ENCODE measurements around the gene PLXDC1. TPM values are rescaled to one million over a fixed set of nuclear protein-coding genes. Genes with fewer than 3 reads are reported as not detected.

Gene PLXDC1
- total RNA-seq, 2 donors from 2014 or later: 6.5 TPM; not detected in 1

DNA sequence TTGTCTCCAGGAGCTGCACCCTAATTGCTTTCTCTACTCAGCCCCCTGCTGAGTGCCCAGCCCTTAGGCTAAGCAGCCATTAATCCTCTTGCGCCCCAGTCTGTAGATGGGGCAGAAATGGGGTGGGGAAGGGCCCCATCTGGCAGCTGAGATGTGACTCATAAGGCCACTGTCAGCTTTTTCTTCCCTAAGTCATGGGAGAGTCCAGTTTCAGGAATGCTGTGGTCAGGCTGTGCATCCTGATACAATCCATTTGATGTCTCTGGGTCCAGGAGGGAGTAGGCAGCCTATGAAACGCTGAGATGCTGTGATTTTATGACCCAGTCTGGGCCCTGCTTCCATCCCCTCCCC is 12.3 kb downstream of the PLXDC1 start:
- DNase-seq (no peak), ATAC-seq (no peak)
- H3K4me1 ChIP-seq: peaks cover 4% of the 10 kb centered on the region
- 69 to 74% methylated on average over 2 of the region's 2 CpGs for WGBS, 2 donors
- H3K9me3 ChIP-seq: no peaks in the 10 kb centered on the region
- no peak overlapping the region for H3K27ac ChIP-seq
- H3K36me3 ChIP-seq (replicated peaks in 1 of 2; ENCODE audit: insufficient read depth in 1 of 2, low read depth in 2 of 2): no peaks in the 10 kb centered on the region
- no peak overlapping the region for H3K4me3 ChIP-seq
- intact Hi-C loops (cut with DNase I): no loop called here
- no peaks in the 10 kb centered on the region for H3K27me3 ChIP-seq
- TF ChIP-seq, protein P1, sequence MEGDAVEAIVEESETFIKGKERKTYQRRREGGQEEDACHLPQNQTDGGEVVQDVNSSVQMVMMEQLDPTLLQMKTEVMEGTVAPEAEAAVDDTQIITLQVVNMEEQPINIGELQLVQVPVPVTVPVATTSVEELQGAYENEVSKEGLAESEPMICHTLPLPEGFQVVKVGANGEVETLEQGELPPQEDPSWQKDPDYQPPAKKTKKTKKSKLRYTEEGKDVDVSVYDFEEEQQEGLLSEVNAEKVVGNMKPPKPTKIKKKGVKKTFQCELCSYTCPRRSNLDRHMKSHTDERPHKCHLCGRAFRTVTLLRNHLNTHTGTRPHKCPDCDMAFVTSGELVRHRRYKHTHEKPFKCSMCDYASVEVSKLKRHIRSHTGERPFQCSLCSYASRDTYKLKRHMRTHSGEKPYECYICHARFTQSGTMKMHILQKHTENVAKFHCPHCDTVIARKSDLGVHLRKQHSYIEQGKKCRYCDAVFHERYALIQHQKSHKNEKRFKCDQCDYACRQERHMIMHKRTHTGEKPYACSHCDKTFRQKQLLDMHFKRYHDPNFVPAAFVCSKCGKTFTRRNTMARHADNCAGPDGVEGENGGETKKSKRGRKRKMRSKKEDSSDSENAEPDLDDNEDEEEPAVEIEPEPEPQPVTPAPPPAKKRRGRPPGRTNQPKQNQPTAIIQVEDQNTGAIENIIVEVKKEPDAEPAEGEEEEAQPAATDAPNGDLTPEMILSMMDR (IDR thresholded peaks at IDR 0.05): no peak
- no peak for TF ChIP-seq POLR2A (IDR thresholded peaks at IDR 0.05)

DNA sequence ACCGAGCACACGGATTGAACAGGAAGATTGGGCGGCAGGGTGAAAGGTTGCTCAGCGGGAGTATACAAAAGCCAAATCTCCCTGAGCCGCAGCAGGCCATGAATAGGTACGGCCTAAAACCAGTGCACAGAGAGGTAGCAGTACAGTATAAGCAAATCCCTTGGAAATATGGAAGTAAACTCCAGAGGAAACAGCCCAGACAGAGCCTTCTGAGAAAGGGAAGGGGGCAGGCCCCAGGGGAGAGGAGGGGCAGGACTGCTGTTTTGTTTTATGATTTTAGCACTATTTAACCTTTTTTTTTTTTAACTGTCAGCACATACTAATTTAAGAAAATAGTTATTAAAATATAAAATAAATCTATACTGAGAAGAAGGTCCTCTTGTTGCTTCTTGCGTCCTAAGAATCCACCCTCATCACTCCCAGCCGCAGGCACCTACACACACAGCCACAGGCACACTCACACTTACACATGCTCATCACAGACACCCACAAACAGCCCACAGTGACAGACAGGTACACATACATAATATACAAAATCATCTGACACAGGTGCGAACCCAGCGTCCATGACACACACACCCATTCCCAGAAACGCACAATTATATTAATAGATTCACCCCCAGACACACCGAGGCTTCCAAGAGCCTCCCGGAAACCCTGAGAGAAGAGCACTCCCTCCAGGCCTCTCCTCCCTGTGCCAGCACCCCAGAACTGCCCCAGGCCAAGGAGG is 12.8 kb downstream of the PLXDC1 start:
- DNase-seq (no peak), ATAC-seq (no peak)
- Histone ChIP-seq H3K27me3 (no peaks in the 10 kb centered on the region), H3K9me3 (no peaks in the 10 kb centered on the region), H3K27ac (no peak overlapping the region), H3K36me3 (replicated peaks in 1 of 2; ENCODE audit: insufficient read depth in 1 of 2, low read depth in 2 of 2) (no peaks in the 10 kb centered on the region), H3K4me1 (no peaks in the 10 kb centered on the region), H3K4me3 (no peak overlapping the region)
- 86 to 87% methylated on average over 13 of the region's 13 CpGs for WGBS, 2 donors
- TF ChIP-seq, protein P1 (IDR thresholded peaks at IDR 0.05): no peak
- no peak for TF ChIP-seq POLR2A (IDR thresholded peaks at IDR 0.05)
- intact Hi-C loops (cut with DNase I): no loop called here

DNA sequence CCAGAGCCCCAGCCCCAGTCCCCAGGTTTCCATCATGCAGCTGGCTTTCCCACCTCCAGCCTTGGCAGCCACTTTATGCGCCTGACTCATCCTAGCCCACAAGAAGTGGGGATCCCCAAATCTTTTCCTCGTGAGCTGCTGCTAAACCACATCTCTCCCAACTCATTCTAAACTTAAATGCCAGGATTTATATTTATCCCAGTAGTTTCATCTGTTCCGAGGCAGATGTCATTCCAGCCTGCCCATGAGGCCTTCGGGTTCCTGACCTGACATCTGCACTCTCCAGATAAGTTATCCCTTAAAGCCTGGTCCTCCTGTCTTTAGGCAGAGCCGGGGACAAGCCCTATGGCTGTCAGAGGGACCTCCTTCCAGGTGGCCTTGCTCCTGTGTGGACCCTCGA is 16.6 kb downstream of the PLXDC1 start:
- Histone ChIP-seq H3K4me3 (no peak overlapping the region), H3K4me1 (no peaks in the 10 kb centered on the region), H3K9me3 (no peaks in the 10 kb centered on the region), H3K27me3 (no peaks in the 10 kb centered on the region), H3K36me3 (replicated peaks in 1 of 2; ENCODE audit: insufficient read depth in 1 of 2, low read depth in 2 of 2) (no peaks in the 10 kb centered on the region), H3K27ac (no peak overlapping the region)
- ATAC-seq: no peak
- intact Hi-C loops (cut with DNase I): no loop called here
- TF ChIP-seq, protein P1 (IDR thresholded peaks at IDR 0.05): no peak
- TF ChIP-seq POLR2A (IDR thresholded peaks at IDR 0.05): no peak
- WGBS, 2 donors: 74 to 76% methylated on average over 5 to 6 of the region's 6 CpGs
- no peak for DNase-seq

DNA sequence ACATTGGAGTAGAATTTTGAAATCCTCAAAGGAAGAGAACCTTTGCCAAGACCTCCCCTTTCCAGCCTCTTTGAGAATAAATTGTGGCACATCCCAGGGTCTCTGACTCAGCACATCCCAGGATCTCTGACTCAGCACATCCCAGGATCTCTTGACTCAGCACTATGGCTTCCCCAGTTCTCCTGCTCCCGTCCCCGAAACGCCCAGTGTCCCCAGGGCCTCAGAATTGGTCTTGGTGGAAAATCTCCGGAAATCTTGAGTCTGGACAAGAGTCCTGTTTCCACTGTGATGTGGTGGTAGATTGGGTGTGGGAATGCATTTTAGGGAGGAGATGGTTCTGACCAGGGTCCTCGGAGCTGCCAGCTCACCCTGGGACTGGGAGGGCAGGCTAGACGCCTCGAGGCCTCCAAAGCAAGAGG is 19.2 kb downstream of the PLXDC1 start:
- no peaks in the 10 kb centered on the region for H3K4me1 ChIP-seq
- DNase-seq (peak in 1 of 4 donors; percentile 48), ATAC-seq (peak; percentile 50)
- intact Hi-C loops (cut with DNase I): no loop called here
- H3K9me3 ChIP-seq: no peaks in the 10 kb centered on the region
- no peaks in the 10 kb centered on the region for H3K36me3 ChIP-seq (replicated peaks in 1 of 2; ENCODE audit: insufficient read depth in 1 of 2, low read depth in 2 of 2)
- TF ChIP-seq POLR2A (IDR thresholded peaks at IDR 0.05): no peak
- TF ChIP-seq, protein P1 (IDR thresholded peaks at IDR 0.05): no peak
- no peaks in the 10 kb centered on the region for H3K27me3 ChIP-seq
- 85 to 87% methylated on average over 6 to 7 of the region's 7 CpGs for WGBS, 2 donors
- no peak overlapping the region for H3K4me3 ChIP-seq
- no peak overlapping the region for H3K27ac ChIP-seq

DNA sequence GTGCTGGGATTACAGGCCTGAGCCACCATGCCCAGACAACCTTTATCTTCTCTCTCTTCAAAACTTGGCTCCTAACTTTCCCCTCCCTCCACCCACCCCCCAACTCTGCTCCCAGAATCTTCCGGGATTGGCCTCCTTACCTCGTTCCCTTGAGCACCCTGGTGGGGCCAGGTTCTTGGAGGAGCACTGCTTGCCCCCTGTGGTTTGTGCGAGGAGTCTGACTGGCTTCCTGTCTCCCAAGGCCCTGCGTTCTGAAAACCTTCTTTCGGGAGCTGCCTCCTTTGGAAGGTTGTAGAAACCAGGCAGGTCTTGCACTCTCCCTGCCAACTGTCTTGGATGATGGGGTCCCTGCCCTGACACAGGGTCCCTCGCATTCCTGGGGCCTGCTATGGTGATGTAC is 19.8 kb downstream of the PLXDC1 start:
- Histone ChIP-seq H3K36me3 (replicated peaks in 1 of 2; ENCODE audit: insufficient read depth in 1 of 2, low read depth in 2 of 2) (no peaks in the 10 kb centered on the region), H3K27me3 (no peaks in the 10 kb centered on the region), H3K4me1 (no peaks in the 10 kb centered on the region), H3K27ac (no peak overlapping the region), H3K4me3 (no peak overlapping the region), H3K9me3 (no peaks in the 10 kb centered on the region)
- intact Hi-C loops (cut with DNase I): no loop called here
- WGBS, 2 donors: 68 to 81% methylated on average over 6 of the region's 6 CpGs
- DNase-seq (no peak), ATAC-seq (no peak)
- TF ChIP-seq, protein P1 (IDR thresholded peaks at IDR 0.05): no peak
- TF ChIP-seq POLR2A (IDR thresholded peaks at IDR 0.05): no peak

All from body of pancreas (tissue), 4 donors.